HUES64 (cell line): ENCODE data around the gene HMGXB3.

ENCODE experiments used
- H3K27ac ChIP-seq: 2 replicates; pipeline ENCODE4 v1.7.0; 2013; ENCODE audit warnings: low read depth, low read length, inconsistent platforms
- H3K27me3 ChIP-seq: 2 replicates; pipeline ENCODE4 v1.6.1; 2013; ENCODE audit warnings: mild to moderate bottlenecking, low read length; ENCODE audit not compliant: insufficient read depth
- H3K36me3 ChIP-seq: 2 replicates; pipeline ENCODE4 v1.6.1; 2013; ENCODE audit warnings: mild to moderate bottlenecking, low read length; ENCODE audit not compliant: insufficient read depth
- H3K4me1 ChIP-seq: 2 replicates; pipeline ENCODE4 v1.6.1; 2013; ENCODE audit warnings: mild to moderate bottlenecking, low read length, moderate library complexity; ENCODE audit not compliant: insufficient read depth
- H3K4me3 ChIP-seq: 2 replicates; pipeline ENCODE4 v1.5.1; 2013; ENCODE audit warnings: mild to moderate bottlenecking, low read length, moderate library complexity
- H3K9ac ChIP-seq: 2 replicates; pipeline ENCODE4 v1.6.1; 2013; ENCODE audit warnings: mild to moderate bottlenecking, low read depth, low read length
- H3K9me3 ChIP-seq: 2 replicates; pipeline ENCODE4 v1.6.1; 2013; ENCODE audit warnings: low read depth, low read length; ENCODE audit not compliant: insufficient read depth
- WGBS: fragments of 150-250, 120-280 bp; methylation state at CpG from one replicate; pipeline ENCODE4 v1.1.7; 2013; ENCODE audit warnings: missing lambda C conversion rate; 5-methylcytosine and 5-hydroxymethylcytosine counted together

HMGXB3 gene

DNA sequence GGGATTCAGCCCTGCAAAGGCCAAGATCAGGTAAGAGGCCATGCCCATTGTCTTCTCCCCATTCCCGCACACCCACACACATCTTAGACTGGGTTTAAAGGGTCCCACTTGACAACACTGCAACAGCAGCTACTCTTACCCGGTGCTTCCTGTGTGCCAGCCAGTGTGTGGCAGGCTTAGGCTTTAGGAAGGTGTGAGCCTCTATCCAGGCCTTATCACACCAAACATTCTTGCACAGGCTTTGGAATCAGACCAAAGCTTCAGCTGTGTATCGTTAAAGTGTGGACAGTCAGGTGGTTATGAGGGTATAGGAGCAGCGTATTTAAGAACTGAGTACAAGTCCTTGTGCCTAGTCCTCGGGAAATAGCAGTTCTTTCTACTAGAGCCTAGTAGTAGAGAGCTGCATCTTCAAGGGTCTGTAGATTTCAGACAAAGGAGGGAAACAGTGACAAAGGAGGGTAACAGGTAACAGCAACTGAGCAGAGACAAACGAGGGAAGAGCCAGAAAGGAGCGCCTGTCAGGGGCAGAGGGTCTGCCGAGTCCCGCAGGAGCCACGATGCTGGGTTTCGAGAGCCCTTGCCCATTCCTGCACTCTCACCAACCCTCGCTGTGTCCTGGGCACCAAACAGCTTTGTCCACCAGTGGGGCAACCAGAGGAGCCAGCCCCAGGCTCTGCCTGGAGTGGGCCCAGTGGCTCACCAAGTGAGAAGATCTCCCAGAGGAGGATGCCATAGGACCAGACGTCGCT lies 55.0 kb downstream of the HMGXB3 start:
- peaks cover 46% of the 10 kb centered on the region for H3K36me3 ChIP-seq

GRCh38 chr5:150056075-150056443 lies 55.5 kb downstream of the HMGXB3 start:
- Histone ChIP-seq H3K4me3 (no peak overlapping the region), H3K36me3 (peaks cover 40% of the 10 kb centered on the region)
- WGBS: 96% methylated on average over 9 of the region's 9 CpGs

More for the DNA sequence above, 55.0 kb downstream of the HMGXB3 start:
- no peak overlapping the region for H3K27ac ChIP-seq
- 98% methylated on average over 14 of the region's 14 CpGs for WGBS
- no peak overlapping the region for H3K4me3 ChIP-seq
- H3K9me3 ChIP-seq: no peaks in the 10 kb centered on the region
- H3K27me3 ChIP-seq: no peaks in the 10 kb centered on the region
- H3K9ac ChIP-seq: no peak overlapping the region
- H3K4me1 ChIP-seq: peaks cover 12% of the 10 kb centered on the region

DNA sequence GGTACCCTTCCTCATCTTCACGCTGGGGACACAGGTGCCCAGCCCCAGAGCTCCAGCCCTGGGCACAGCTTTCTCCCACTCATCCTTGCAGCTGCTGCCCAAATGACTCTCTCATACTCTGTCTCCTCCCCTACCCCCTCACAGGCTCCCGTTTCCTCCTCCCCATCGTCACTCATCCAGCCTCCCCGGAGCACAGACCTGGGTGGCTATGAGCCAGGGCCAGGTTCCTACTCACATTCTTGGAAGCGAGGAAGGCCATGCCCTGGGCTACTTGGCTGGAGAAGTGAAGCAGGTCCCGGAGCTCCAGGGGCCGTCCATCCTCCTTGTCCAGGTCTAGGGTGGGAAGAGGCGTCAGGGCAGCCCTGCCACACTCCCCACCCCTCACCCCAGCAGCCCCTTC lies 56.5 kb downstream of the HMGXB3 start:
- no peaks in the 10 kb centered on the region for H3K27me3 ChIP-seq
- no peaks in the 10 kb centered on the region for H3K9me3 ChIP-seq
- H3K27ac ChIP-seq: no peak overlapping the region
- H3K36me3 ChIP-seq: peaks cover 31% of the 10 kb centered on the region
- 88% methylated on average over 8 of the region's 8 CpGs for WGBS
- H3K4me3 ChIP-seq: no peak overlapping the region
- H3K9ac ChIP-seq: no peak overlapping the region
- H3K4me1 ChIP-seq: peaks cover 12% of the 10 kb centered on the region

More at GRCh38 chr5:150056075-150056443, 55.5 kb downstream of the HMGXB3 start:
- peaks cover 12% of the 10 kb centered on the region for H3K4me1 ChIP-seq
- no peak overlapping the region for H3K9ac ChIP-seq
- no peak overlapping the region for H3K27ac ChIP-seq
- H3K27me3 ChIP-seq: no peaks in the 10 kb centered on the region
- no peaks in the 10 kb centered on the region for H3K9me3 ChIP-seq

GRCh38 chr5:150057511-150057910 lies 57.0 kb downstream of the HMGXB3 start:
- peaks cover 12% of the 10 kb centered on the region for H3K4me1 ChIP-seq
- H3K27ac ChIP-seq: peak overlapping the region; percentile 64; the same call in 1 of the 2 replicates
- H3K36me3 ChIP-seq: peaks cover 26% of the 10 kb centered on the region
- no peak overlapping the region for H3K4me3 ChIP-seq
- no peaks in the 10 kb centered on the region for H3K9me3 ChIP-seq
- no peaks in the 10 kb centered on the region for H3K27me3 ChIP-seq
- 85% methylated on average over 2 of the region's 2 CpGs for WGBS
- H3K9ac ChIP-seq: no peak overlapping the region

DNA sequence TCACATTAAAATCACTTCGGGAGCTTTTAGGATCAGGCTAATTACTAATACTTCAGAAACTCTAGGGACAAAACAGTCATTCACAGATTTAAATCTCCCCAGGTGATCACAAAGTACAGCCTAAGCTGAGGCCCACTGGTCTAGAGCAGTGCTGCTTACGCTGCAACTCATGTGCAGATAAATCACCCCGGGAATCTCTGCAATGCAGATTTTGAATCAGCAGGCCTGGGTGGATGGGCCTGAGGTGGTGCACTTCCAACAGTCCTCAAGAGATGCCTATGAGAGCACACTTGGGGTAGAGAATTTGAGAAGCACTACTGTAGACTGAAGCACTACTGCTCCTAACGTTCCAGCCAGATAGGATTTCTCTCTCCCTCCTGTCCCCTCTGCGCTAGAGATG lies 57.5 kb downstream of the HMGXB3 start:
- Histone ChIP-seq H3K27me3 (no peaks in the 10 kb centered on the region), H3K9ac (no peak overlapping the region), H3K27ac (peak overlapping the region; percentile 64; the same call in 1 of the 2 replicates), H3K4me3 (no peak overlapping the region), H3K36me3 (peaks cover 21% of the 10 kb centered on the region), H3K4me1 (peaks cover 12% of the 10 kb centered on the region), H3K9me3 (no peaks in the 10 kb centered on the region)
- WGBS: 36% methylated on average over 5 of the region's 5 CpGs

DNA sequence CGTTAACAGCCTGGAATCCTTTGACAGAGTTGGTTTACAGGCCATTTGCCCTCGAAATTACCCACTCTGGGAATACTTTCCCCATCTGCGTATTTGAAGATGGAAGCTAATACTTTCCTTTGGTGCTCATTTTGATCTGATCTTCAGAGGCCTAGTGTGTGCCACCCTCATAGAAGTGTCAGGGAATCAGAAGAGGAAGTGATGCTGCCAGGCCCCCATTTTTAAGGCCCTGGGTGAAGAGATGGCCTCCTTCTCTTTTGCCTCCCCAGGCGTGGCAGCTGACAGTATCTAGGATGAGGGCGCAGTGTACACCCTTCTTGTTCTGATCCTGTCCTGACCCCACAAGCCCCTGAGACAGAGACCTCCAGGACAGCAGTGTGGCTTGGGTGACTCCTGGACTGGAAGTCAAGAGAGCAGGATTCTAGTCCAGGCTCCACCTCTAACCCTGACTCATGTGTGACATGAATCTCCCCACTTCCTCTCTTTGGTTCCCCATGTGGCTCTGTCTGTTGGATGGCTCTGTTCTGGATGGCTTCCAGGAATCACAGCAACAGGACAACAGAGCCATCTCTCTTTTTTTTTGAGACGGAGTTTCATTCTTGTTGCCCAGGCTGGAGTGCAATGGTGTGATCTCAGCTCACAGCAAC lies 58.1 kb downstream of the HMGXB3 start:
- Histone ChIP-seq H3K4me3 (no peak overlapping the region), H3K9me3 (no peaks in the 10 kb centered on the region), H3K9ac (no peak overlapping the region), H3K27me3 (no peaks in the 10 kb centered on the region), H3K36me3 (peaks cover 15% of the 10 kb centered on the region), H3K27ac (no peak overlapping the region), H3K4me1 (peaks cover 12% of the 10 kb centered on the region)
- 93% methylated on average over 6 of the region's 6 CpGs for WGBS

- 94% methylated on average over 11 of the region's 11 CpGs for WGBS
- H3K9ac ChIP-seq: no peak overlapping the region
- H3K36me3 ChIP-seq: peaks cover 7% of the 10 kb centered on the region; the same call in 1 of the 2 replicates
- peaks cover 12% of the 10 kb centered on the region for H3K4me1 ChIP-seq
- no peaks in the 10 kb centered on the region for H3K9me3 ChIP-seq
- H3K27ac ChIP-seq: no peak overlapping the region
- no peak overlapping the region for H3K4me3 ChIP-seq
- no peaks in the 10 kb centered on the region for H3K27me3 ChIP-seq
Observed at GRCh38 chr5:150059623-150060022, 59.1 kb downstream of the HMGXB3 start.

DNA sequence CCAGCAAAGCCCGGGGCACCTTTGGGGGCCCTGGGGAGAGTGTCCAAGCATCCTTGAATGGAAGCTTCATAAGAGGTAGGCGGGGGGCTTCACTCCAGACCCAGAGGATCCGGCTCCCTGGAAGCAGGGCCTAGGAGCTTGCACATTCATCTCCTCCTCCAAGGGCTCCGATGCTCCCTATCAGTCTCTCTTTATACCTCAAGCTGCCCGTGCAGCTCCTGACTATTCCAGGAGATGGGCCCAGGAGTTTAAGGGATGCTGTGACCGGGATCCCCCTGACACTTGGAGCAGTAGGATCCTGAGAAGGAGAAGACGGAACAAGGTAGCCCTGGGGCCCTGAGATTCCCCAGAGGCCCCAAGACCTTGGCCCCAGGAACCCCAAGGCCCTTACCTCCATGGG lies 59.9 kb downstream of the HMGXB3 start:
- Histone ChIP-seq H3K36me3 (no peaks in the 10 kb centered on the region), H3K27ac (no peak overlapping the region), H3K9me3 (no peaks in the 10 kb centered on the region), H3K9ac (no peak overlapping the region), H3K4me1 (peaks cover 12% of the 10 kb centered on the region), H3K27me3 (no peaks in the 10 kb centered on the region), H3K4me3 (no peak overlapping the region)
- WGBS: 82% methylated on average over 7 of the region's 7 CpGs

- Histone ChIP-seq H3K4me3 (no peak overlapping the region), H3K4me1 (peaks cover 12% of the 10 kb centered on the region), H3K27ac (no peak overlapping the region), H3K27me3 (no peaks in the 10 kb centered on the region), H3K9ac (no peak overlapping the region), H3K36me3 (no peaks in the 10 kb centered on the region), H3K9me3 (no peaks in the 10 kb centered on the region)
- 96% methylated on average over 12 of the region's 12 CpGs for WGBS
Observed at GRCh38 chr5:150061538-150061995, 61.0 kb downstream of the HMGXB3 start.

GRCh38 chr5:150062216-150062922 lies 61.8 kb downstream of the HMGXB3 start:
- H3K9me3 ChIP-seq: no peaks in the 10 kb centered on the region
- no peak overlapping the region for H3K27ac ChIP-seq
- peaks cover 11% of the 10 kb centered on the region for H3K4me1 ChIP-seq
- no peak overlapping the region for H3K4me3 ChIP-seq
- H3K9ac ChIP-seq: no peak overlapping the region
- 94% methylated on average over 2 of the region's 2 CpGs for WGBS
- no peaks in the 10 kb centered on the region for H3K27me3 ChIP-seq
- H3K36me3 ChIP-seq: no peaks in the 10 kb centered on the region

GRCh38 chr5:150063638-150064037 lies 63.1 kb downstream of the HMGXB3 start:
- Histone ChIP-seq H3K4me1 (no peaks in the 10 kb centered on the region; the same call in 1 of the 2 replicates), H3K36me3 (no peaks in the 10 kb centered on the region)

More at GRCh38 chr5:150063638-150064037, 63.1 kb downstream of the HMGXB3 start:
- Histone ChIP-seq H3K27ac (no peak overlapping the region), H3K9ac (no peak overlapping the region), H3K9me3 (no peaks in the 10 kb centered on the region), H3K4me3 (no peak overlapping the region), H3K27me3 (no peaks in the 10 kb centered on the region)
- WGBS: 90% methylated on average over 5 of the region's 5 CpGs
